Loucy (cell line): ENCODE results near the gene MYADML2.

Source experiments
- H2AFZ ChIP-seq: fragments of 200-600 bp; sonication (generic); 2 replicates; pipeline ENCODE4 v1.6.0; 2016; ENCODE audit warnings: antibody characterized with exemption, mild to moderate bottlenecking, low read length, moderate library complexity
- H3F3A ChIP-seq: fragments of 200-600 bp; 2 replicates; pipeline ENCODE4 v1.6.0; 2016; ENCODE audit warnings: antibody characterized with exemption, low read depth, mild to moderate bottlenecking
- H3K27me3 ChIP-seq: fragments of 200-600 bp; sonication (generic); 2 replicates; pipeline ENCODE4 v1.6.1; 2014; ENCODE audit warnings: low read length, mild to moderate bottlenecking; ENCODE audit not compliant: insufficient read depth, poor library complexity, severe bottlenecking
- H3K36me3 ChIP-seq: fragments of 200-600 bp; sonication (generic); 2 replicates; pipeline ENCODE4 v1.6.1; 2016; ENCODE audit warnings: low read length; ENCODE audit not compliant: insufficient read depth
- H3K4me1 ChIP-seq: fragments of 200-600 bp; sonication (generic); 2 replicates; pipeline ENCODE4 v1.5.1; 2014; ENCODE audit warnings: low read length, mild to moderate bottlenecking; ENCODE audit not compliant: insufficient read depth, poor library complexity, severe bottlenecking
- H3K4me2 ChIP-seq: fragments of 200-600 bp; sonication (generic); 2 replicates; pipeline ENCODE4 v1.6.0; 2014; ENCODE audit warnings: antibody characterized with exemption, low read length, low read depth, mild to moderate bottlenecking; ENCODE audit not compliant: poor library complexity, severe bottlenecking
- H3K4me3 ChIP-seq: fragments of 200-600 bp; sonication (generic); 2 replicates; pipeline ENCODE4 v1.5.1; 2014; ENCODE audit warnings: low read length, mild to moderate bottlenecking, mixed read lengths; ENCODE audit not compliant: poor library complexity, severe bottlenecking
- H3K79me2 ChIP-seq: fragments of 200-600 bp; sonication (generic); 2 replicates; pipeline ENCODE4 v1.6.1; 2014; ENCODE audit warnings: low read length; ENCODE audit not compliant: insufficient read depth
- H3K9ac ChIP-seq: fragments of 200-600 bp; sonication (generic); 2 replicates; pipeline ENCODE4 v1.6.0; 2014; ENCODE audit warnings: mild to moderate bottlenecking, low read depth, low read length, moderate library complexity; ENCODE audit not compliant: poor library complexity, severe bottlenecking
- H3K9me2 ChIP-seq: fragments of 200-600 bp; sonication (generic); replicated peaks from 2 replicates; pipeline ENCODE4 v1.6.1; 2016; ENCODE audit warnings: low read depth, low read length, mixed read lengths
- H3K9me3 ChIP-seq: fragments of 200-600 bp; sonication (generic); 2 replicates; pipeline ENCODE4 v1.6.1; 2014; ENCODE audit warnings: mild to moderate bottlenecking, antibody characterized with exemption, low read length, low read depth; ENCODE audit not compliant: insufficient read depth
- H4K20me1 ChIP-seq: fragments of 200-600 bp; sonication (generic); 2 replicates; pipeline ENCODE4 v1.6.0; 2014; ENCODE audit warnings: antibody characterized with exemption, low read length, mild to moderate bottlenecking; ENCODE audit not compliant: insufficient read depth, poor library complexity, severe bottlenecking
- CTCF ChIP-seq: fragments of 200-600 bp; sonication (generic); conservative IDR thresholded peaks from 2 replicates; pipeline ENCODE4 v1.5.1; 2014; ENCODE audit warnings: mild to moderate bottlenecking, antibody characterized with exemption, low read length
- EZH2phosphoT487 ChIP-seq: fragments of 200-600 bp; IDR thresholded peaks from 2 replicates; pipeline ENCODE4 v1.6.1; 2018; ENCODE audit warnings: antibody characterized with exemption, mild to moderate bottlenecking, moderate library complexity, borderline replicate concordance

Gene MYADML2

GRCh38 chr17:81907219-81908145, 39.6 kb downstream of the MYADML2 start:
- no peak overlapping the region for H3K4me3 ChIP-seq

GRCh38 chr17:81906476-81907218, 40.4 kb downstream of the MYADML2 start:
- Histone ChIP-seq H3K27me3 (no peaks in the 10 kb centered on the region), H3F3A (no peaks in the 10 kb centered on the region), H3K36me3 (peaks cover 3% of the 10 kb centered on the region; the same call in 1 of the 2 replicates), H4K20me1 (peaks cover 15% of the 10 kb centered on the region), H3K4me1 (peaks cover 14% of the 10 kb centered on the region), H3K9me2 (no peaks in the 10 kb centered on the region), H3K4me3 (no peak overlapping the region), H2AFZ (no peak overlapping the region), H3K4me2 (no peak overlapping the region), H3K9me3 (no peaks in the 10 kb centered on the region), H3K9ac (no peak overlapping the region), H3K79me2 (peaks cover 21% of the 10 kb centered on the region)
- TF ChIP-seq CTCF (peak; percentile 50), EZH2phosphoT487 (no peak)

More at GRCh38 chr17:81907219-81908145, 39.6 kb downstream of the MYADML2 start:
- Histone ChIP-seq H4K20me1 (peaks cover 18% of the 10 kb centered on the region), H3K27me3 (no peaks in the 10 kb centered on the region), H2AFZ (no peak overlapping the region), H3K79me2 (peaks cover 21% of the 10 kb centered on the region), H3K4me1 (peaks cover 14% of the 10 kb centered on the region), H3K36me3 (peaks cover 3% of the 10 kb centered on the region; the same call in 1 of the 2 replicates), H3K9me2 (no peaks in the 10 kb centered on the region), H3K9ac (no peak overlapping the region), H3F3A (no peaks in the 10 kb centered on the region), H3K9me3 (no peaks in the 10 kb centered on the region), H3K4me2 (no peak overlapping the region)
- TF ChIP-seq CTCF (peak; percentile 40), EZH2phosphoT487 (no peak)

DNA sequence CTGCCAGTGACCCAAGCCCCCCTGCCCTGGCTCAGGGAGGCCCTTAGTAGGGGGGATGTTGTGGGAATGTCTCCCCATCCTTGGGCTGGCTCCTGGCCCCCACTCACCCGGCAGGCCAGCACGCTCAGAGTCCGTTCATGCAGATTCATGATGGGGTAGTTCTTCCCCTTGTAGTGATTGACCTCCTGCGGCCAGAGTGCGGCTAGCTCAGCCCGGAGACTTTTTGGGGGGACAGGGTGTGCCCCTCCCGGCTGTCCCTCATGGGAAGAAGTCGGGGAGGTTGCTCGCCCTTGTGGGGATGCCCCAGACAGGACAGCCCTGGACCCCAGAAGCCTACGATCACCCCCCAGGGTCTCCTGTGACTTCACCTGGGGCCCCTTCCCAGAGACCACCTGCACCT, 41.0 kb downstream of the MYADML2 start:
- no peaks in the 10 kb centered on the region for H3K27me3 ChIP-seq
- peaks cover 21% of the 10 kb centered on the region for H3K79me2 ChIP-seq
- H4K20me1 ChIP-seq = peaks cover 13% of the 10 kb centered on the region
- no peak overlapping the region for H2AFZ ChIP-seq
- TF ChIP-seq CTCF (no peak), EZH2phosphoT487 (no peak)
- H3K9ac ChIP-seq = no peak overlapping the region
- no peaks in the 10 kb centered on the region for H3K9me2 ChIP-seq
- peaks cover 3% of the 10 kb centered on the region; the same call in 1 of the 2 replicates for H3K36me3 ChIP-seq
- H3K4me3 ChIP-seq = no peak overlapping the region
- no peaks in the 10 kb centered on the region for H3K9me3 ChIP-seq
- no peaks in the 10 kb centered on the region for H3F3A ChIP-seq
- H3K4me1 ChIP-seq = peaks cover 14% of the 10 kb centered on the region
- H3K4me2 ChIP-seq = no peak overlapping the region
